Measurements from ENCODE around the gene KLF11. TPM values are rescaled to one million over a fixed set of nuclear protein-coding genes. Genes with fewer than 3 reads are reported as not detected.

The KLF11 gene
- polyA plus RNA-seq, 3 donors: 21.6 to 24.6 (median 23.5) TPM

- DNase-seq: no peak
Observed at GRCh38 chr2:10059552-10060335, 16.4 kb downstream of the KLF11 start.

- DNase-seq: no peak
Observed at GRCh38 chr2:10061221-10061925, 18.0 kb downstream of the KLF11 start.

DNA sequence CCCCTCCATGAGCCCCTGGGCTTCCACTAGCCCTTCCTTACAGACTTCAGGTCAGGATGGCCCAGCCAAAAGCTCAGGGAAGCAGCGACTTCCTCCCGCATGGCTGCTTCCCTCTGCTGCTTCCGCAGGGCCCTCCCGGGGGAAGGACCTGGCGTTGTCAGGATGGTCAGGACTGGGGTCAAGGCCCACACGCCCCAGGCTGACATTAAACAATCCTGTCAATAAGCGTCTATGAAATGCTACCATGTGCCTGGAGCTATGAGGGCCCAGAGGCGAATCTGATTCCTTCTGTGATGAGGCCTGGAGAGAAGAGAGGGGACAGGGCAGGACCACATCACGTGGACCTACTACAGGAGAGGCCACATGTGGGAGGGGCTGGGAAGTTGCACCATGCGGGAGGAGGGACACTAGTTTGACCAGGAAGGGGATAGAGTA is 19.6 kb downstream of the KLF11 start:
- DNase-seq: no peak

DNA sequence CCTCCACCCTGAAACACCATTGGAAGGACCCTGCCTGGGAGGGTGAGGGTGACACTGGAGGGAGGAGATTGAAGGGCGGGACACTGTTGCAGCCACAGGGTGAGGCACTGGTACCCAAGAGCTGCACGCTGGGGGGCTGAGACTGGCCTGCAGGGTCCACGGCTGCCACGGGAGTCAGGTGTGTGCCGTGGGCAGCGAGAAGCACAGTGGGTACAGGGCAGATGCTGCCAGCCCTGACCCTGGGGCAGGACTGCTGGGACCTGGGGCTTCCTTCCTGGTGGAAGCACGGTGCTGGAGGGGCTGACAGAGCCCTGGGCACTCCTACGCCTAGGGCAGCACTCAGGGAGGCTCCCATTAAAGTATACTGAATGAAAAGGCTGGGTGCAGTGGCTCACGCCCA is 20.2 kb downstream of the KLF11 start:
- no peak for DNase-seq

DNA sequence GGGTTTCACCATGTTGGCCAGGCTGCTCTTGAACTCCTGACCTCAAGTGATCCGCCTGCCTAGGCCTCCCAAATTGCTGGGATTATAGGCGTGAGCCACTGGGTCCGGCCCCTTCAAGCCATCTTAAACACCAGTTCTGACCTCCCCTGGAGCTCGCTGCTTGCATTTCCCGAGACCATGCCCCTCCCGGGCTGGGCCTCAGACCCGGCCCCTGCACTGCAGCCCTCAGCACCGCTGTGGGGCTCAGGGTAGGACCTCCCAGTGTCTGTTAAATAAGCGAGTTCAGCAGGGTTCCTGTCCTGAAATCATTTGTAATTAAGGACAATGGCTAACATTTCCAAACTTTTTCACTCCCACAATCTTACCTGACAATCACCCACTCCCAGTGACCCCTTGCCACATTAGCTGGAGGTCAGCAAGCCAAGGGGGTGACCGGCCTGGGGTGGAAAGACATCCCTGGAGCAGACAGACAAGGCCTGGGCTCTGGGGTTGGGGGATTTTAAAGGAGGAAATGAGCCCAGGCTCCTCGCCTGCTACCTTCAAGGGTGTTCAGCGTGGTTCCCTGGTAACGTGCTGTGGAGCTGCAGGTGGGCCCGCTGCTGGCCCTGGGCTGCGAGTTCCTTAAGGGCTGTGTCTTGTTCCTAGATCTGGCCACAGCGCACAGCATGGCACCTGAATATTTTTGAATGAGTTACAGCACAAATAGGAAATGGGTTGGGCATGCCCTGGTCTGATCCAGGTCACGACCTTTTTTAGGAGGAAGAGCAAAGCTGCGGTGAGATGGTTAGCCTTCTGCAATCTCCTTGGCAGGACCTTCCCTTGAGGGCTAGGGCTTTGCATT is 21.8 kb downstream of the KLF11 start:
- no peak for DNase-seq

DNA sequence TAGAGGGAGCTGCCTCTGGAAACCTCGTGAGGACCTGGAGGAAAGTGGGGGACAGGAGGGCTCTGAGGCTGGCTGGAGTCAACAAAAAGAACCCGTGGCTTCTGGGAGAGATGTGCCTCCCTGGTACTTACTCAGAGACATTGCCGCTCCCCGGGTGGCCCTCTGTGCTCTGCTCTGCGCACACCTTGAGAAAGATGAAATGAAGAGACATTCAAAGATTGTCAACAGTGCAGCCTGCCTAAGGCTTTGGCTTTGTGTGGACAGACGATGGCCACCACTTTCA is 22.4 kb downstream of the KLF11 start:
- no peak for DNase-seq

- no peak for DNase-seq
Observed at GRCh38 chr2:10067330-10067729, 24.0 kb downstream of the KLF11 start.

DNA sequence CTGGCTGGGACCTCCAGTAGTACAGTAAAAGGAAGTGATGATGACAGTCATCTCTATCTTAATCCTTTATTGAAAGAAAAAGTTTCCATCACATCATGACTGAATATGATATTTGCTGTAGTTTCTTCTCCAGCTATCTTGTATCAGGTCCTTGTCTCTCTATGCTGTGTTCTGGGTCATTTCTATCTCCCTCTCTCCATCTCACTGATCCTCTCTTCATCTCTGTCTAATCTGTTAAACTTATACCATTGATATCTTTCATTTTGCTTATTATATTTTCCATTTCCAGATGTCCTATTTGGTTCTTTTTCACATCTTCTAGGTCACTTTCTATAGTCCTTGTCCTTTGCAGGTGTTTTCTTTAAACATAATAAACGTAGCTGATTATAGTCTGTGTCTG is 24.5 kb downstream of the KLF11 start:
- no peak for DNase-seq

DNA sequence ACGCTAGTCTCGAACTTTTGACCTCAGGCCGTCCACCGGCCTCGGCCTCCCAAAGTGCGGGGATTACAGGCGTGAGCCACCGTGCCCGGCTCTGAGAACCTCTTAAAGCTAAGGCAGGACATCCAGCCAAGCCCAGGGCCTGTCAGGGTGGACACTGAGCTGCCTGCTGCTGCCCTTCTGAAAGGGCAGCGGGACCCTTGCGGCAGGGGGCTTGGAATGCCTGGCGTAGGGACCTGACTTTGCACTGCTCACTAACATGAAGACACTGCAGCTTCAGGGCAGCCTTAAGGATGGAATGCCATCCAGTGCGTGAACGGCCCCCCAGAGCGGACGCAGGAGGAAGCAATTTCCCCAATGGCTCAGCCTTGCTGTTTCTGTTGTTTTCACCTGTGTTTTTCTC is 27.8 kb downstream of the KLF11 start:
- no peak for DNase-seq

DNA sequence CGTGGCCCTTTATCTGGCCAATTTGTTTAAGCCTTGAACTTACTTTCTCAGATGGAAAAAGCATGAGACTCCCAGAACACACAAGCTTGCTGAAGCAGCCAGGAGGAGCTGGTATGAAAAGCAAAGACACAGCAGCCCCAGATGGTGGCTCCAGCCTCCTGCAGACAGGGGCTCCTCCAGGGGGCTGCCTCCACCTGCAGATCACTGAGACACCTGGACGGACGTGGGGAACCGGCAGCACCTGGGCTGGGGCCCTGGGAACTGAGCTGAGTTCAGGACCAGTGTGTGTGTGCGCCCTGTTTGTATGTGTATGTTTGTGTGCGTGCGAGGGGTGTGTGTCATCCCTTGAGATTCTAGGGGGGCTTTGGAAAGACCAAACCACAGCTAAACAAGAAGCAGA is 28.2 kb downstream of the KLF11 start:
- no peak for DNase-seq

DNA sequence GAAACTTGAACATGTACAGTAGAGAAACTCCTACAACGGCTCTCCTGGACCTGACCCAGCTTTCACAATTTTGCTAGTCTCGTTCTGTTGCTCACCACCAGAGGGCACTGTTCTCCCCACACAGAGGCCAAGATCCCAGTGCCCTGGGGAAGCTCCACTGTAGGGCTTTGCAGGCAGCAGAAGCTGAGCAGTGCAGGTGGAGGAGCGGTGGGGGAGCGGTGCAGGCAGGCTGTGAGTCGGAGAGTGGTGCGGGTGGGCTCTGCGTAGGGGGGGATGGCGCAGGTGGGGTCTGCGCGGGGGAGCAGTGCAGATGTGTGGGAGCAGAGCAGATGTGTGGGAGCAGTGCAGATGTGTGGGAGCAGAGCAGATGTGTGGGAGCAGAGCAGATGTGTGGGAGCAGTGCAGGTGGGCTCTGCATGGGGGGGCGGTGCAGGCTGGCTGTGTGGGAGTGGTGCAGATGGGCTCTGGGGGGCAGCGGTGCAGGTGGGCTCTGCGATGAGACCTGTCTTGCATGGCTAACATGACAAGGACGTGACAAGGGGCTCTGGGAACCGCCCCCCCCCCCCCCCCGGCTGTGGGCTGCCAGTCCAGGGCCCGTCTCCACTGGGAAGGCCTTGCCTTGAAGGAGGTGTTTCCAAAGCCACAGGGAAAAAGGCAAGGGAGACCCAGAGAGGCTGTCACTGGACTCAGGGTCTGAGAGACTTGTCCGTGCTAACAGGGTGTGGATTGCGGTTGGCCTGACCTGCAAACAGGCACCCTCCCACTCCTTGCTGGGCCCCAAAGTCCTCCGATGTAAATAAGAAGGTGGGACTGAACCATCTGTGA is 29.5 kb downstream of the KLF11 start:
- peak; percentile 90 for DNase-seq

- no peak for DNase-seq
Observed at GRCh38 chr2:10073706-10074105, 30.4 kb downstream of the KLF11 start.

- no peak for DNase-seq
Observed at GRCh38 chr2:10075101-10075500, 31.8 kb downstream of the KLF11 start.

DNA sequence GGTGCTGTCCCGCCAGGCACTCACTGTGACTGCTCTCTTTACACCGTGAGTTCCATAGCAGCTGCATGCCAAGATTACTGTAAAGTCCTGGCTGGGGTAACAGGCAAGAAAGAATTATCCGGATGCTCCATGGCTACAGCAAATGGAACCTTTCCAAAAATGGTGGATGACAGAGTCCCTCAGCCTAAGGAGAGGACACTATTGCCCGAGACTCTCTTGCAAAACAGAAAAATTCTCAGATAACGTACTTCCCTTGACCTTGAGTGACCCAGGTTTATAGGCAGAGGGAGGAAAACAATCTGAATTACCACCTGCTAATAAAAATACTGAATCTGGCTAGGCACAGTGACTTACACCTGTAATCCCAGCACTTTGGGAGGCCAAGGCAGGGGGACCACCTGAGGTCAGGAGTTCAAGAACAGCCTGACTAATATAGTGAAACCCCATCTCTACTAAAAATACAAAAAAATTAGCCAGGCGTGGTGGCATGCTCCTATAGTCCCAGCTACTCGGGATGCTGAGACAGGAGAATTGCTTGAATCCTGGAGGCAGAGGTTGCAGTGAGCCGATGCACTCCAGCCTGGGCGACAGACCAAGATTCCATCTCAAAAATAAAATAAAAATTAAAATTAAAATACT is 32.3 kb downstream of the KLF11 start:
- no peak for DNase-seq

DNA sequence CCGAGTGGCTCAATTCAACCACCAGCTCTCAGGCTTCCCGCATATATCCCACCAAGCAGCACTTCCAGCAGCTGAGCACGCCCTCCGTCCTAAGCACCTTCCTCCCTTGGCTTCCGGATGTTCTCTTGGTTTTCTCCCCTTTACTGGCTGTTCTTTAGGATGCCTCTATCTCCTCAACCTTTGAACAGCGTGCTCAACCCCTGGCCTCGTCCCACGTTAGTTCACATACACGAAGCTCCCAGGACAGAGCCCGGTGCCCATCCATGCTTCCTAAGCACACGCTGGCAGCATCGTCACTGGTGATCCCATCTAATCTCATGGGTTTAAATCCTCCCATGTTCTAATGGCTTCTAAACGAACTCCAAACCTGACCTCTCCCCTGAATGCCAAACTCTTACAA is 33.2 kb downstream of the KLF11 start:
- no peak for DNase-seq

DNA sequence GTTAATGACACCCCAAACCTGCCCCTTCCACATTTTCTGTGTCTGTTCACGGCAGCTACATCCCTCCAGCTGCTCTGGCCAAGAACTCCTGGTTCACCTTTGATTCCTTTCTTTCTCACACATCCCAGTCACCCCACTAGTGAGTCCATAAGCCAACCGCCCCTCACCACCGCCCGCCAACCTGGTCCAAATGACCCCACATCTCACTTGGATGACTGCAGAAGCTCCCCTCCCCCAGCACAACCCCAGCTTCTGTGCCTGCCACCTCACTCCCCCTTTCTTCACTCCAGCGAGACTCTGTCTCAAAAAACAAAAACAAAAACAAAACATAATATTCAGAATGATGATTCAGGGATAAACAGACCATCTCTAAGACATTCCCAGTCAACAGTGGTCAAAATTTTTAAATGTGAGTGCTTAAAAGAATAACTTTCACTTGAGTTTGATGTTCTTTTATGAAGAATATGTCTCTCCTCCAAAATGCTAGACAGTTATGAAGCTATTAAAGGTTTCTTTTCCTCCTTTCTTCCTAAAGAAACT is 33.7 kb downstream of the KLF11 start:
- no peak for DNase-seq

DNA sequence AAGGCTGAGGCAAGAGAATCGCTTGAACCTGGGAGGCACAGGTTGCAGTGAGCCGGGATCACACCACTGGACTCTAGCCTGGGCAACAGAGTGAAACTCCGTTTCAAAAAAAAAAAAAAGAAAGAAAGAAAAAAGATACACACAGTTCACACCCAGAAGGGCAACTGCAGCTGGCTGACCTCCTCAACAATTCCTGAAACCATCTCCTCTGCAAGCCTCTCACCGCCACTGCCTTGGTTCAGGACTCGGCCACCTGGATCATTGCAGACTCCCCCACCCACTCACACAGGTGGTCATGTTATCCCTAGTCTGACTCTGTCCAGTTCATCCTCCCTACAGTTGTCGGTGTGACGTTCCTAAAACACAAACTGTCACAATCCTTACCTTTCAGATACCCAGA is 34.7 kb downstream of the KLF11 start:
- no peak for DNase-seq

- no peak for DNase-seq
Observed at GRCh38 chr2:10078704-10079265, 35.4 kb downstream of the KLF11 start.

GRCh38 chr2:10079266-10079869 is 36.0 kb downstream of the KLF11 start:
- peak; percentile 58 for DNase-seq

GRCh38 chr2:10079870-10080535 is 36.7 kb downstream of the KLF11 start, which contains the start of gene CYS1:
CYS1 (minus strand) TSS chr2:10080411; CDS start chr2:10080223, 188 bp downstream.
- DNase-seq: no peak

Data from renal pelvis (tissue), 4 donors.